Suppressor macrophage (primary cell): Measurements from ENCODE around the gene ADIPOR2.
A peak's percentile ranks its signal among the peaks of the same experiment; 100 is the strongest.

Experiments
- DNase-seq, 4 experiments: peaks; one replicate each; pipeline ENCODE4 v3.0.0-alpha.2; 2020 to 2022
- total RNA-seq, 17 experiments: gene quantifications; one replicate each; lab custom pipeline; 2026; ENCODE audit warnings: mixed read lengths in 6 of 17, inconsistent platforms in 3 of 17; lab: John Stamatoyannopoulos, UW

ADIPOR2 gene, protein sequence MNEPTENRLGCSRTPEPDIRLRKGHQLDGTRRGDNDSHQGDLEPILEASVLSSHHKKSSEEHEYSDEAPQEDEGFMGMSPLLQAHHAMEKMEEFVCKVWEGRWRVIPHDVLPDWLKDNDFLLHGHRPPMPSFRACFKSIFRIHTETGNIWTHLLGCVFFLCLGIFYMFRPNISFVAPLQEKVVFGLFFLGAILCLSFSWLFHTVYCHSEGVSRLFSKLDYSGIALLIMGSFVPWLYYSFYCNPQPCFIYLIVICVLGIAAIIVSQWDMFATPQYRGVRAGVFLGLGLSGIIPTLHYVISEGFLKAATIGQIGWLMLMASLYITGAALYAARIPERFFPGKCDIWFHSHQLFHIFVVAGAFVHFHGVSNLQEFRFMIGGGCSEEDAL
- total RNA-seq: 60.8 to 98.1 (median 75.1) reads per million in 17 experiments

DNA sequence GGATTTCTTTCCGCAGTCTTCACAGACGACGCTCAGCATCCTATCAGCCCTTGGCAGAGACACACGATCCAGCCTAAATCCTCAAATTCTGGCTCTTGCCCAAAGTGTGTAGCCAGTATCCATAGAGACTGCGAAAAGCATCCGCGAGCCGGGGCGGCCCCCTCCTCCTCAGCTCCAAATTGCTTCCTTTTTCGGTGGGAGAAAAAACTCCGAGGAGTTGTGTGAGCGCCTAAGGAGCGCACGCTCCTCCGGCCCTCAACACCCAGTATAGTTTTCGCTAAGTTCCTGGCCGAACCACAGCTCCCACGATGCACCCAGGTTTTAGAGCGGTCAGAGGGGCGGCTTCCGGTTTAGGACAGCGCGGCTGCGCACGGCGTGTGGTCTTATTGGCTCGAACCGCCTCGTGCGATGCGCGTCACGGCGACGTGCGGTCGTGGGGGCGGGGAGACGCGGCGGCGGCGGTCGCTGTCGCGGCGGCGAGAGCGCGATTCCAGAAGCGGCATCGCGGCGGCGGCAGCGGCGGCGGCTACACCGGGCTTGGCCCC is at the start of gene ADIPOR2:
Gene ADIPOR2 (plus strand): TSS at position 493 of the 545 bp plus-strand sequence. CDS start 63,274 bp downstream, outside the sequence.
- peak; percentile 98 to 99 (median 99) for DNase-seq

DNA sequence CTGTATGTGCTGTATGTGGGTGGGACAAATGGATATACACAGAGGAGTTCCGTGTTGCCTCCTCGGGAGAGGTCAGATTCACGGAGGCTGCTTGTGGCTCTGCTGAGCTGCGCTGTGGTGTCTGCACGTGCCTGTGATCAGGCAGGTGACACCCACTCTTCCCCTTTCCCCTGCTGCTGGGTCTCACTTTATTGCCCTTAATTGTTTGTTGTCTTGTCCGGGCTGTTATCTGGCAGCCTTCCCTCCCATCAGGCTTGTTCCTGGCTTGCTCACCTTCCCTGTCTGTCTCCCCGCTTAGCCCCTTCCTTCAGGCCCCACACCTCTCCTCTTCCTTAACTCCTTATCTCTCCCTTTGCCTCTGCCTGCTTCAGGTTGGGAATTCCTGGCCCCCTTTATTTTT is 48.4 kb upstream of the ADIPOR2 start:
- DNase-seq: no peak

DNA sequence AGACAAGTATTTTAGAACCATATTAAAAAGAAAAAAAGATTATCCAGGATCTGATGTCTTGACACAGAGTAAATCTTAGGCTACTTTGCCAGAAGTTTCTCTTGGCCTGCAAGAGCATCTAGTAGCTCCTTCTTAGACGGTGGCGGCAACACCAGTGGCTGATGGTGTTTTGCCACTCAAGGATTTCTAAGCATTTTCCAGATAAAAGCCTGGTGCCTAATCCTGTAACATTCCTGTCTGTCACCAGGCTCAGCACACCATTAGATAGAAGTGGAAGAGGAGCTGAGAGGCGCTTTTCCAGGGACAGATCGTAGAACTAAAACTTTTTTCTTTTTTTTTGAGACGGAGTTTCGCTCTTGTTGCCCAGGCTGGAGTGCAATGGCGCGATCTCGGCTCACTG is 47.8 kb upstream of the ADIPOR2 start:
- no peak for DNase-seq

DNA sequence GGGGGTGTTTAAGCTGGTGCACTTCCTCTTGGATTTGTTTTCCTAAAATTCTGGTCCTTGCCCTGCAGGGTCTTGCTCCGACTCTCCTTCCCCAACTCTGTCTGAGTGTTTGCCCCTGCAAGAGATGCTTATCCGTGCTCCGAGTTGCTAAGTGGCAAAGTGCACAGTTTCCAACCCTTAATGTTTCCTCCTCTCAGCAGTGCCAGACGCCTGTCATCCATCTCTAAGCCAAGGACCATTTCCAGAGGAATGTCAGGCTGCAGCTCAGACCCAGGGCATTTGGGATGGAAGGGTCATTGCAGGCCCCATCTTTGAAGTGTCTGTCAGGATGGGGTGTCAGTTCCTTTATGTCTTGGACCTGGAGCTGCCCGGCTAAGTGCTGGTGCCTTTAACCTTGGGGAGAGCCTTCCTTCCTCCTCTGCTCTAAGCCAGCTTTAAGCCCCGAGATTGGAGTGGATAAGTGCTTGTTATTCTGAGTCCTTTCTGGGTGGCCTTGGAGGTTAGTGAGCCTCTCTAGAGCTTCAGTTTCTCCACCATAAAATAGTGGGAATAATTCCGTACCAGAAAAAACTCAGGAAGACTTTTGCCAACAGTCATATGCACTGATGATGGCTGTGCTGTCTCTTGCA is 46.9 kb upstream of the ADIPOR2 start:
- DNase-seq: no peak

DNA sequence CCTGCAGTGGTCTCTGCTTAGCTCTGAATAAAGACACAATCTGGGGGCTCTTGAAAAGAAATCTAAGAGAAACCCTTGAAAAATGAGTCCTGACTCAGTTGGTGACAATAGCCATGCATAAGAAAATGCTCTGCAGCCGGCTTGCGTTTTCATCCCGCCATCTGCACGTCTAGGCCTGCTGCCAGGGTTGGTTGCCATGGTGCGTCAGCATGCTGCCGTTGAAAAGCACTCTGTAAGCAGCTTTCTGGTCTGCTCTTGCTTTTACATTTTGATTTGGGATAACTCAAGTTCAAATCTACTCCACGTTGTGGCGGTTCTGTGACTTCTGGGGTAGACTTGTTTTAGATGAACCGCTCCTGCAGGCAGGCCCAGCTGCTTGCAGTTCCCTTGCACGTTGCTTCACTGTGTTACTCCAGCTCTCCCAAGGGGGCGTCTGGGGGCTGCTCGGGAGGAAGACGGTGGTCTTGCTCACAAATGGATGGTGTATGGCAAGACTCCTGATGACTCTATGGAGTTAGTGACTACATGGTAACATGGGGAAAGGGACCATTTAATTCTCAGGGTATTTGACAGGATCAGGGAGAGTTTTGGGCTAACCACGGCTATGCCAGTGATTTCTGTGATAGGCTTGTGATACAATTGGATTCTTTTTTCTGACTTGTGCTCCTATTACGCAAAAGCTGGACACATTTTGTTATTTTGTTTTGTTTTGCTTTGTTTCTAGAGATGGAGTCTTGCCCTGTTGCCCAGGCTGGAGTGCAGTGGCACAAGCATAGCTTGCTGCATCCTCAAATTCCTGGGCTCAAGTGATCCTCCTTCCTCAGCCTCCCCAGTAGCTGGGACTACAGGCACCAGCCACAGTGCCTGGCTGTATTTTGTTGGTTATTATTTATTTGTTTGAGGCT is 46.1 kb upstream of the ADIPOR2 start:
- DNase-seq: peak in 3 of 4 experiments; percentile 16 to 54 (median 26)

DNA sequence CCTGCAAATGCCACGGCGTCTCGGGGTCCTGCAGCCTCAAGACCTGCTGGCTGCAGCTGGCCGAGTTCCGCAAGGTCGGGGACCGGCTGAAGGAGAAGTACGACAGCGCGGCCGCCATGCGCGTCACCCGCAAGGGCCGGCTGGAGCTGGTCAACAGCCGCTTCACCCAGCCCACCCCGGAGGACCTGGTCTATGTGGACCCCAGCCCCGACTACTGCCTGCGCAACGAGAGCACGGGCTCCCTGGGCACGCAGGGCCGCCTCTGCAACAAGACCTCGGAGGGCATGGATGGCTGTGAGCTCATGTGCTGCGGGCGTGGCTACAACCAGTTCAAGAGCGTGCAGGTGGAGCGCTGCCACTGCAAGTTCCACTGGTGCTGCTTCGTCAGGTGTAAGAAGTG is 45.1 kb upstream of the ADIPOR2 start:
- DNase-seq: no peak

DNA sequence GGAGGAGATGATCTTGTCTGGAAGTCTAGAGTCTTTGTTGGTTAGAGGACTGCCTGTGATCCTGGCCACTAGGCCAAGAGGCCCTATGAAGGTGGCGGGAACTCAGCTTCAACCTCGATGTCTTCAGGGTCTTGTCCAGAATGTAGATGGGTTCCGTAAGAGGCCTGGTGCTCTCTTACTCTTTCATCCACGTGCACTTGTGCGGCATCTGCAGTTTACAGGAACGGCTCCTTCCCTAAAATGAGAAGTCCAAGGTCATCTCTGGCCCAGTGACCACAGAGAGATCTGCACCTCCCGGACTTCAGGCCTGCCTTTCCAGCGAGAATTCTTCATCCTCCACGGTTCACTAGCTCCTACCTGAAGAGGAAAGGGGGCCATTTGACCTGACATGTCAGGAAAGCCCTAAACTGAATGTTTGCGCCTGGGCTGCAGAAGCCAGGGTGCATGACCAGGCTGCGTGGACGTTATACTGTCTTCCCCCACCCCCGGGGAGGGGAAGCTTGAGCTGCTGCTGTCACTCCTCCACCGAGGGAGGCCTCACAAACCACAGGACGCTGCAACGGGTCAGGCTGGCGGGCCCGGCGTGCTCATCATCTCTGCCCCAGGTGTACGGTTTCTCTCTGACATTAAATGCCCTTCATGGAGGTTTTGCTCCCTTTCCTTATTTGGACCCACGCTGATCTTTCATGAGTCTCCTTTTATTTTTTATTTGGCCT is 44.1 kb upstream of the ADIPOR2 start:
- peak; percentile 47 to 79 (median 69) for DNase-seq

DNA sequence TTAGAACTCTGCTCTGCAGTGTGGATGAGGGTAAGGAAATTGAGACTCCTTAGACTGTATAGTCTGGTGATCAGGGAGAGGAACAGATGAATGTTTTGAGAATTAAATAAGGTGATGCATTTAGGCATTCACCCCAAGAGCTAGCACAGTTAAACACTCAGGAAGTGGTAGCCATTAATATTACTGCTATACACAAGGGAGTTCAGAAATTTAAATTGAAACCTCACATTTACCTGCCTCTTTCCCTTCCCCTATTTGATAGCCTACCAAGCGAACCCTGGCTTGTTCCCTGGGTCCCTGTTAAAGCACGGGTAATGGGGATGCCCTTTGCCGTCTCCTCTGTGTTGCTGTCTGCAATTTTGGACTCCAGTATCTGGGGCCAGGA is 43.6 kb upstream of the ADIPOR2 start:
- DNase-seq: no peak

DNA sequence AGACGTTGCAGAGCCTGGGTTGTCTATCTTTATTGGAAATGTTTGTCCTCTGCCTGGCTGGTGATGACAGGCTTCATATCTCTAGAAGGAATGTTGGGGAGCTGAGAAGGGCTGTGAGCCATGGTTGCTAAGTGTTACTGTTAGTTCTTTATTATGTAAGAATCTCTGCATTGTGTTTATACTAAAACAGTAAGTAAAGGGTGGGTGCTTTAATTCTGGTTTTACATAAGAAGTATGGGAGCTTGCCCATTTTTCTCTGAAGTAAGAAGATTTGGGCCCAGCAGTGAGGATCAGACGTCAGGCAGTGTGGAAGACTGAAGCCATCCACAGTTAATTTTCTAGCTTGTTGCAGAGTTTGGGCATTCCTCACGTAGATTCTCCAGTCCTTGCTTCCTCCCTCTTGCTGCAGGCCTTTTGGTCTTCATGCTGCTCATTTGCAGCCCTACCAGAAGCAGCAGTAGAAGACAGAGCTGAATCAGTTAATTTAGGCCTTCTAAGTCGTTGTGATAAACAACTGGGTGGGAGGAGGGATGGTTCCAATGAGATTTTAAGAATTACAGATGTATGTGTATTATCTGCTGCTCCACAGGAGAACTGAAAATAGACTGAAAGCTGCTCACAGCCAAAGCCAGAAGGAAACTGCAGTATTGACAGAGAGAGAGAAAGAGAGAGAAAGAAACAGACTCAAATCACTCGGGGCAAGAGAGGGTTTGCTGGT is 40.5 kb upstream of the ADIPOR2 start:
- DNase-seq: no peak

DNA sequence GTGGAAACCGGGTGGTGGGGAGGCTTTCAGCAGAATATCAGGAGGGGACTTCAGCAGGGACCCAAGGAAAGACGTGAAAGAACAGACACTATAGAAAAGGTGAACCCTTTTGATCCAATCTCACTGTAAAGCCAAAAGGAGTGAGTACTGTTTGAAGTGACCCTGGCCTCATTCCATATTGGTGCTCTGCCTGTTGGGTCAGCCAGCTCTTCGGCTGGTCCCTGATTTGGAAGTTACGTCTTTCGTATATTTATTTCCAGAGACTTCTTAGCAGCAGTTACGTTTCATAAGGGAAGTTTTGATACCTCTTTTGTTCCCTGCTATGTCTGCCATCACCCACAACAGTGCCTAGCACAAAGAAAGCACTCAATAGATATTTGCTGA is 39.9 kb upstream of the ADIPOR2 start:
- DNase-seq: no peak

DNA sequence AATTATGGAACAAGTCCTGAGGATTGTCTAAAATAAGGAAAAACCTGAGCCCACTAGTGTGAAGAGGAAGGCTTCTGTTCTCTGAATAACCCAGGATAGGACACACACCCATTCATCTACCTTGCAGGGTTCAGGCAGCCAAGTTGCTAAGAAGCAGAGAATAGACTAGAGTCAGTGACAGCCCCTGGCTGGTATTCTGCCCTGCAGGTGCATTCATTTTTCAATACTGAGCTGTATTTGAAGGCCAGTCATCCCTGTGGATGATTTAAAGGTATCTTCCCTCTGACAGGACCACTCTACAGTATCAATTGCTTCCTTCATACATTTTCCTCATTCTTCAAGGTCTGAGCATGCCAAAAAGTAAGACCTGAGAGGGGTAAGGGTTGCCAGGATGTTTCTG is 38.9 kb upstream of the ADIPOR2 start:
- DNase-seq: no peak

DNA sequence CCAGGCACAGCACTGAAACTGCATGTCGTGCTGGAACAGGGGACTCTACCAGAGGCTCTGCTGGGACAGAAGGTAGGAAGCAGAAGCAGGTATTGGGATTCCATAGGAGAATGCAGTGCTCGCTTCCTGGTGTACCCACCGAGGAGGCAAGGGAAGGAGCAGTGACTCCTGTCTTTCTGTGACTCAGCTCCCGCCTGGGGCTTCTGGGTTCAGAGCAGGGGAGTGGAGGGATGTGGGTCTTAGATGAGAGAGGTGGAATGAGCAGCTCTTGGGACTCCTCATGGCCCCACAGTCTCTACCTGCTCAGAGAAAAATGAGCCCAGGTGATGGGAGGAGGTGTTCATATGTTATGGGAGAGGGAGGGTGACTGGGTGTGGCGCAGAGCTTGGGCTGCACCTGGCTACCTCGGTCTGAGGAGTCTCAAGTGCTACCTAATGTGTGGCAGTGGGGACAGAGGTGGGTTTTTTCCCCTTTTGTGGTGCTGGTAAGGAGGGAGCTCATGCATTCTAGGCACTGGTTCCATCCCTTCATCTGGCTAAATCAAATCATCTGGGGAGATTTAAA is 35.6 kb upstream of the ADIPOR2 start:
- DNase-seq: no peak

DNA sequence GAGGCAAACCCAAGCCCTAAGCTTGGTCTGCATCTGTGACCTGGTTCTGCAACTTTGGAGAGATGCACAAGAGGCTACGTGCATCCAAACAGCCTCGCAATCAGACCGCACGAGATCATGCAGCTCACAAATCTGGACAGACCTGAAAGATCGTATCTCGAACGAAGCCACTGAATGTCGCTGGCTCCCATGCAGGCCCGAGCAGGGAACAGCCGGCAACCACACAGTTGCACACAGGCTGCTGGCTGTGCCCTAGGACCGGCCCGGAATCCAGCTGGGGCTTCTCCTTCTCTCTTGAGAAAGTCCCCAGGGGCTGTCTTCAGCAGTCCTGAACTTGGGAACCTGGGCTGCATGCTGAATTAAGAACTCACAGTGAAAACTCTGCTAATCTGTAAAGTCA is 34.0 kb upstream of the ADIPOR2 start:
- no peak for DNase-seq

DNA sequence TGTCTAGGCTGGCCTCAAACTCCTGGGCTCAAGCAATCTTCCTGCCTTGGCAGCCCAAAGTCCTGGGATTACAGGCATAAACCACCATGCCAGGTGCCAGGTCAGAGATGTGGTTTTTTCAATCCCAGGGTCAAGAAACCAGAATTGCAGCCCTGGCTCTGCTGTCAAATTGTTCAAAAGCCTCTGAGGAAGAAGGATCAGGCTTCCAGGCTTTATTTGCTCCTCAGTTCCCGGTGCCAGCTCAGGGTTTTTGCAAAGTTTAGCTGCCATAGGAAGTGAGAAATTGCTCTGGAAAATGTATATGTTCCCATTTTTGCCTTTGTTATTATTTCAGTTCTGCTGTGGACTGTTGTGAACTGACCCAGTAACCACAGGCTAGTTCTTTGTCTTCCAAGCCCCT is 33.2 kb upstream of the ADIPOR2 start:
- DNase-seq: peak; percentile 27 to 61 (median 50)

DNA sequence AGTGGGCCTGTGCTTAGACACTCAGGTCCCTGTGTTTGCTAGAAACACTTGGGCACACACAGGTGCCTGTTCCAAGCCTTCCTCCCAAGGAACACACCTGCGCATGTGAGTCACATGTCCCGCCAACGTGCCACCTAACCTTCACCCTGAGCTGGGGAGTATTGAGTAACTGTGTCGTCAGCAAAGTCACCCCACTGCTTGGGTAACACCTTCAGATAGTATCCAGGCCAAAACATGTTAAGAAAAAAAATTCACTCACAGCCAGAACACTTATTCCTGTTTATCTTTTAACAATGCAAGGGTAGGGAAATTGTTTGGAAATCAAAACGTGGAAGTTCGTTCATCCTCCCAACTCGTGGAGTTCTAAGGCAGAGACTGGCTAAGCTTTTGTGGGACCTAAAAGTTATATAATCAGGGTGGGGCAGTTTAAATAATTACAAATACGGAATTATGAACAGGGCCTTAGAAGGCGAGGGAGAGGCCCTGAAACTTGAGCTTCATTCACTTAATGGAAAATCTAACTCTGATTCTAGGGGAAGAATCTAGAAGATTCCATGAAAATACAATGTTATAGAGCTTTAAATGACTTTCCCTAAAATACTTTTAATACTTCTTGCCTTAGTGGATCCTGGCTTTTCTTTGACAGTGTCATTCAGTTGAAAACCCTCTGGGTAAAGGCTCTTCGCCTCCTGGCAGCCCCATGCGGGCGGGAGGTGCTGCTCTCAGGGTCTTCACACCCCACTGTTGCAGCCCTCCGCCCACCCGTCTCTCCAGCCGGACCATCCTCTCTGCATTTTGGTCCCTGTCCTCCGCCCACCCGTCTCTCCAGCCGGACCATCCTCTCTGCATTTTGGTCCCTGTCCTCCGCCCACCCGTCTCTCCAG is 30.3 kb upstream of the ADIPOR2 start:
- peak in 3 of 4 experiments; percentile 36 to 47 (median 47) for DNase-seq

DNA sequence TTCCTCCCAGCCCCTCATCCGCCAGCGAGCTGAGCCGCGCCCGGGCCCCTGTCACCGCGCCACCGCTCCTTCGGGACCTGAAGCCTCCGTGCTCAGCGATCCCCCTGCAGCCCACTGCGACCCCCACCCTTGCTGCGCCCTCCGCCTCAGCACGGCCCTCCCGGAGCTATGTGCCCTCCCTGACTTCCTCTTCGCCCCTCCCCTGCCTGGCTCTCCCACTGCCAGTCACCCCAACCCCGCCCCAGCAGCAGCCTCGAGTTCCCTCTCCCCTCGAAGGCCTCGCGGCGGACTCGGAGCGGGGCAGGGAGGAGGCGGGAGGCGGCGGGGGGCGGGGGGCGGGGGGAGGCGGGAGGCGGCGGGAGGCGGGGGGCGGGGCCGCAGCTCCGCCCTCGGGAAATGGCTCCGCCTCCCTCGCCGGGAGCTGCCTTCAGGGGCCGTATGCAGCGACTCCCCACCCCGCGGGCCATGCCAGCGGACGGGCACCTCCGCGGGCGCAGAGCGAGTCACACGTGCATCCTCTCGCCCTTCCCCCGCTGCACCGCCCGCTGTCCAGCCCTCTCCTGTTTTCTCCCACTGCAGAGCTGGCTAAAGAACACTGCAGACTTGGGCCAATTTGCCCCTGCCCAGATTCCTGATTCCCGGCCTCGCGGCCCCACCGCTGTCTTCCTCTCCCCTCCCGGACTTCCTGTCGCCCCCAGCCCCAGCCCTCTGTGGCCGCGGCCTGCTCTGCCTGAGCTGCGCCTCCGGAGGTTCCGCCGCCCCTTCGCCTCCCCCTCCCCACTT is 29.1 kb upstream of the ADIPOR2 start:
- peak; percentile 90 to 96 (median 94) for DNase-seq

DNA sequence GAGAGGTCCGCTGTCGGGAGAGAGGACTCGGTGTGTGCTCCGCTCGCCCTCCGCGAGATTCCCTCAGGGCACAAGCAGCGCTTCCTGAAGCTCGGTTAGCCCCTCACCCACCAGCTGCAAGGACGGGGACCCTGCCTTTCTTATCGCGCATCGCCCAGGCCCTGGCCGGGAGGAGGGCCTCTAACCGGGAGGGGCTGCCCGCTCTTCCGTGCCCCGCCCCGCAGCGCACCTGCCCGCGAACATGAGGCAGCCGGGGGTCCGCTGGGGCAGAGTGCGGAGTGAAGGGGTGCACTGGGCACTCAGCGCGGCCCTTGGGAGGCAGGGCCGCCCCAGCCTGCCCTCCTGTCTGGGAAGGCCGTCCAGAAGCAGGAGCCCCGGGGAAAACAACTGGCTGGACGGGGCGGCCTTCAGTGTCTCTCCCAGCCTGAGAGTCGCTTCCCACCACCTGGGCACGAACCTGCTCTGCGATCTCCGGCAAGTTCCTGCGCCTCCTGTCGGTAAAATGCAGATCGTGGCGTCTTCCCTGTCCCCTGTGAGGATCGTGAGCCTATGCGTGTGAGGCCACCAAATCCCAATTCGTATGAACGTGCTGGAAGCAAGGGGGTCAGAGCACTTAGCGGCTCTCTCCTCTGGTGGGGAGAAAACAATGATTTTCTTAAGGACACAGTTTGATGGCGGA is 28.0 kb upstream of the ADIPOR2 start:
- DNase-seq: peak in 1 of 4 experiments; percentile 27

DNA sequence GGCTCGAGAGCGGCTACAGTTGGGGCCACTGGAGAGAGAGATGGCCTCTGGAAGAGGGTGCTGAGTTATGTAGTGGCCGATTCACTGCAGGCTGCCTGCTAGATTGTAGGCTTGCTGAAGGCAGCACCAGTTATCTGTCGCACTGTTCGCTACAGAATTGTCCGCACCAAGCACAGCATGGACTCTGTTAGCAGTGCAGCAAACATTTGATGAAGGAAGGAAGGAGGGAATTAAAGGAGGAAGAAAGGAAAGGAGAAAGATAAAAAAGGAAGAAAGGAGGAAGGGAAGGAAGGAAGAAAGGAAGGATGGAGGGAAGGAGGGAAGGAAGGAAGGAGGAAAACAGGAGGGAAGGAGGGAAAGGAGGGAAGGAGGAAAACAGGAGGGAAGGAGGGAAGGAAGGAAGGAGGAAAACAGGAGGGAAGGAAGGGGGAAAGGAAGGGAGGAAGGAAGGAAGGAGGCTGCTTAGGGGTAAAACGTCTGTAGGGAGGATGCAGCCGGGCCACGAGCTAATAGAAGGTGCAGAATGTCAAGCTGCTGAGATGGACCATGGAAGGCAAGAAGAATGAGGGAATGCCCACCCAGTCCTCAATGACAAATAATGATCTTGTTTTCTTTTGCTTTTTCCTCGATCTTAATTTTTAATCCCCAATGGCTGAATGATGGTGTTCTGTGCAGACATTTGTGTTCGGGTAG is 27.3 kb upstream of the ADIPOR2 start:
- no peak for DNase-seq
